WTC11 (cell line): Measurements from ENCODE around the gene TEX13B.

Source experiments
- ATF3 ChIP-seq: sonication (generic); formaldehyde crosslinking; conservative IDR thresholded peaks from 2 replicates; pipeline ENCODE4 v1.8.1; 2022; ENCODE audit warnings: mild to moderate bottlenecking, missing genetic modification reagents
- CREB1 ChIP-seq: sonication (generic); formaldehyde crosslinking; IDR thresholded peaks from 2 replicates; pipeline ENCODE4 v1.8.0; 2023; ENCODE audit warnings: mild to moderate bottlenecking, missing genetic modification reagents
- CTCF ChIP-seq: fragments of 200-600 bp; IDR thresholded peaks from 2 replicates; pipeline ENCODE4 v1.8.0; 2022; ENCODE audit warnings: antibody characterized with exemption
- FOXJ3 ChIP-seq: sonication (generic); formaldehyde crosslinking; IDR thresholded peaks from 2 replicates; pipeline ENCODE4 v1.9.0; 2021; ENCODE audit warnings: missing genetic modification reagents, mild to moderate bottlenecking, borderline replicate concordance
- FOXP4 ChIP-seq: sonication (generic); formaldehyde crosslinking; IDR thresholded peaks from 2 replicates; pipeline ENCODE4 v1.8.0; 2022; ENCODE audit warnings: mild to moderate bottlenecking, missing genetic modification reagents
- HMGXB4 ChIP-seq: sonication (generic); formaldehyde crosslinking; IDR thresholded peaks from 2 replicates; pipeline ENCODE4 v1.8.1; 2023; ENCODE audit warnings: mild to moderate bottlenecking, moderate library complexity, missing genetic modification reagents
- JUN ChIP-seq: sonication (generic); formaldehyde crosslinking; IDR thresholded peaks from 2 replicates; pipeline ENCODE4 v1.8.0; 2023; ENCODE audit warnings: mild to moderate bottlenecking, missing genetic modification reagents
- MXD4 ChIP-seq: fragments of 250-450 bp; sonication (Bioruptor Pico); IDR thresholded peaks from 2 replicates; pipeline ENCODE4 v1.8.0; 2021; ENCODE audit warnings: mild to moderate bottlenecking, moderate library complexity, borderline replicate concordance
- NR3C1 ChIP-seq: sonication (generic); formaldehyde crosslinking; conservative IDR thresholded peaks from 2 replicates; pipeline ENCODE4 v1.8.1; 2023; ENCODE audit warnings: low read depth, mild to moderate bottlenecking, missing genetic modification reagents
- SP1 ChIP-seq: sonication (generic); formaldehyde crosslinking; conservative IDR thresholded peaks from 2 replicates; pipeline ENCODE4 v1.8.1; 2022; ENCODE audit warnings: missing genetic modification reagents
- ZBTB43 ChIP-seq: sonication (generic); formaldehyde crosslinking; IDR thresholded peaks from 2 replicates; pipeline ENCODE4 v1.8.1; 2023; ENCODE audit warnings: mild to moderate bottlenecking, missing genetic modification reagents
- ZNF121 ChIP-seq: sonication (generic); formaldehyde crosslinking; IDR thresholded peaks from 2 replicates; pipeline ENCODE4 v1.8.0; 2023; ENCODE audit warnings: missing genetic modification reagents
- ZNF138 ChIP-seq: sonication (generic); formaldehyde crosslinking; conservative IDR thresholded peaks from 2 replicates; pipeline ENCODE4 v1.8.1; 2022; ENCODE audit warnings: mild to moderate bottlenecking, moderate library complexity, missing genetic modification reagents
- TF ChIP-seq, protein P1 (sequence below): sonication (generic); formaldehyde crosslinking; IDR thresholded peaks from 2 replicates; pipeline ENCODE4 v1.8.1; 2023; ENCODE audit warnings: mild to moderate bottlenecking, missing genetic modification reagents, moderate library complexity

DNA sequence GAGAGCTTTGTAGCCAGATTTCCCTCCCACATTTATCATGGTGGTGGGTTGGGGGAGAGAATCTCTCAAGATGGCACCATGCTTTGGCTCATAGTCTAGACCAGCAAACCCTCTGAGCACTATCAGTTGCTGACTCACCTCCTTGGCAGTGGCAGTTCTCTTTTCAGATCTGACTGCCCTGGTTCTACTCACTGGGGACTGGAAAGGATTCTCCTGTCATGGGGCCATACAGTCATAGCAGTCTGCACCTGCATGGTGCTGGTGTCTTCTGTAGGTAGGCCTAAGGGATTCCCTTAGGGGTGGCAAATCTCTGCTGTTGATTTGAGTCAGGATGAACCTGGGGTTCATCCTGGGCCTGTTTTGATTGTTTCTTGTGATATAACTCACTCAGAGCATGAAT lies 2.6 kb downstream of the TEX13B start:
- no peak for TF ChIP-seq CTCF
- TF ChIP-seq JUN: no peak
- TF ChIP-seq NR3C1 (CRISPR knock-in tag): no peak
- TF ChIP-seq CREB1 (CRISPR knock-in tag): no peak
- TF ChIP-seq ZBTB43 (CRISPR knock-in tag): no peak
- TF ChIP-seq FOXP4 (CRISPR knock-in tag): no peak
- no peak for TF ChIP-seq SP1 (CRISPR knock-in tag)
- no peak for TF ChIP-seq ZNF138 (CRISPR knock-in tag)
- no peak for TF ChIP-seq HMGXB4 (CRISPR knock-in tag)
- TF ChIP-seq, protein P1, sequence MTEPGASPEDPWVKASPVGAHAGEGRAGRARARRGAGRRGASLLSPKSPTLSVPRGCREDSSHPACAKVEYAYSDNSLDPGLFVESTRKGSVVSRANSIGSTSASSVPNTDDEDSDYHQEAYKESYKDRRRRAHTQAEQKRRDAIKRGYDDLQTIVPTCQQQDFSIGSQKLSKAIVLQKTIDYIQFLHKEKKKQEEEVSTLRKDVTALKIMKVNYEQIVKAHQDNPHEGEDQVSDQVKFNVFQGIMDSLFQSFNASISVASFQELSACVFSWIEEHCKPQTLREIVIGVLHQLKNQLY (CRISPR knock-in tag): no peak
- no peak for TF ChIP-seq ZNF121 (CRISPR knock-in tag)
- TF ChIP-seq ATF3 (CRISPR knock-in tag): no peak
- TF ChIP-seq MXD4 (CRISPR knock-in tag): no peak
- no peak for TF ChIP-seq FOXJ3
